Testis (tissue), 2 donors: ENCODE results near the gene SARDH.

ENCODE experiments used
- CTCF ChIP-seq, 3 experiments: fragments of 450-650 bp in 2 of 3; fragments of 200-600 bp in 1 of 3; sonication (generic) in 1 of 3; IDR thresholded peaks; one replicate each; pipeline ENCODE4 v1.5.1; 2016 to 2019; ENCODE audit warnings: antibody characterized with exemption in 3 of 3, mild to moderate bottlenecking in 2 of 3, moderate library complexity in 1 of 3
- POLR2A ChIP-seq: fragments of 450-650 bp; IDR thresholded peaks from one replicate; pipeline ENCODE4 v1.6.1; 2017; ENCODE audit warnings: antibody characterized with exemption, mild to moderate bottlenecking, moderate library complexity

- TF ChIP-seq CTCF (IDR thresholded peaks at IDR 0.05), result no peak
- TF ChIP-seq POLR2A, result no peak
Measured at GRCh38 chr9:133759946-133760345, 21.8 kb upstream of the SARDH start.
